ENCODE measurements around the gene ADM5. TPM values are rescaled to one million over a fixed set of nuclear protein-coding genes. Genes with fewer than 3 reads are reported as not detected.

Gene ADM5
- total RNA-seq, 1 donor: 0.63 TPM

DNA sequence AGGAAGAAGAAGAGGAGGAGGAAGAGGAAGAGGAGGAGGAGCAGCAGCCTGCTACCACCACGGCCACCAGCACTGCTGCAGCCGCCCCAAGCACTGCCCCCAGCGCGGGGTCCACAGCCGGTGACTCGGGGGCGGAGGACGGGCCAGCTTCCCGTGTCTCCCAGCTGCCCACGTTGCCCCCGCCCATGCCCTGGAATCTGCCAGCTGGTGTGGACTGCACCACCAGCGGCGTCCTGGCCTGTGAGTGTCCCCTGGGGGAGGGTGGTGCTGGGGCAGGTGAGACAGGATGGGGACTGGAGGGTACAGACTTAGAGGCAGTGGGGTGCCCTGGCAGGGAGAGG lies 36.0 kb upstream of the ADM5 start:
- TF ChIP-seq, protein P1, sequence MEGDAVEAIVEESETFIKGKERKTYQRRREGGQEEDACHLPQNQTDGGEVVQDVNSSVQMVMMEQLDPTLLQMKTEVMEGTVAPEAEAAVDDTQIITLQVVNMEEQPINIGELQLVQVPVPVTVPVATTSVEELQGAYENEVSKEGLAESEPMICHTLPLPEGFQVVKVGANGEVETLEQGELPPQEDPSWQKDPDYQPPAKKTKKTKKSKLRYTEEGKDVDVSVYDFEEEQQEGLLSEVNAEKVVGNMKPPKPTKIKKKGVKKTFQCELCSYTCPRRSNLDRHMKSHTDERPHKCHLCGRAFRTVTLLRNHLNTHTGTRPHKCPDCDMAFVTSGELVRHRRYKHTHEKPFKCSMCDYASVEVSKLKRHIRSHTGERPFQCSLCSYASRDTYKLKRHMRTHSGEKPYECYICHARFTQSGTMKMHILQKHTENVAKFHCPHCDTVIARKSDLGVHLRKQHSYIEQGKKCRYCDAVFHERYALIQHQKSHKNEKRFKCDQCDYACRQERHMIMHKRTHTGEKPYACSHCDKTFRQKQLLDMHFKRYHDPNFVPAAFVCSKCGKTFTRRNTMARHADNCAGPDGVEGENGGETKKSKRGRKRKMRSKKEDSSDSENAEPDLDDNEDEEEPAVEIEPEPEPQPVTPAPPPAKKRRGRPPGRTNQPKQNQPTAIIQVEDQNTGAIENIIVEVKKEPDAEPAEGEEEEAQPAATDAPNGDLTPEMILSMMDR (IDR thresholded peaks at IDR 0.05; ENCODE audit: insufficient read depth, low read length): no peak
- no peak for DNase-seq (ENCODE audit: low read depth)
- H3K4me3 ChIP-seq (ENCODE audit: low read depth, low read length): no peak overlapping the region

DNA sequence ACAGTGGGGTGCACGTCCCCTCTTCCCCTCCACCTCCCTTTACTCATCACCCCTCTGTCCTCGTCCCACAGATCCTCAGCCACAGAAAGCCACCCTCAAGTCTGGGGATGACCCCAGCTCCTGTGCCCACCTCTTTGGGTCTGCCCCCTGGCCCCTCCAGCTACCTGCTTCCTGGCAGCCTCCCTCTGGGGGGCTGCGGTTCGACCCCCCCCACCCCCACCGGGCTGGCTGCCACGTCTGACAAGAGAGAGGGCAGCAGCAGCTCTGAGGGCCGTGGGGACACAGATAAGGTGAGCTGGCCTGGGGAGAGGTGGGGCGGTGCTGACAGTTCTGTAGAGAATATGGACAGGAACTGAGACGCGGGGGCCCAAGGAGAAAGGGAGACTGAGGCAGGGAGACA lies 34.8 kb upstream of the ADM5 start:
- TF ChIP-seq, protein P1 (IDR thresholded peaks at IDR 0.05; ENCODE audit: insufficient read depth, low read length): no peak
- DNase-seq (ENCODE audit: low read depth): no peak
- H3K4me3 ChIP-seq (ENCODE audit: low read depth, low read length): no peak overlapping the region

DNA sequence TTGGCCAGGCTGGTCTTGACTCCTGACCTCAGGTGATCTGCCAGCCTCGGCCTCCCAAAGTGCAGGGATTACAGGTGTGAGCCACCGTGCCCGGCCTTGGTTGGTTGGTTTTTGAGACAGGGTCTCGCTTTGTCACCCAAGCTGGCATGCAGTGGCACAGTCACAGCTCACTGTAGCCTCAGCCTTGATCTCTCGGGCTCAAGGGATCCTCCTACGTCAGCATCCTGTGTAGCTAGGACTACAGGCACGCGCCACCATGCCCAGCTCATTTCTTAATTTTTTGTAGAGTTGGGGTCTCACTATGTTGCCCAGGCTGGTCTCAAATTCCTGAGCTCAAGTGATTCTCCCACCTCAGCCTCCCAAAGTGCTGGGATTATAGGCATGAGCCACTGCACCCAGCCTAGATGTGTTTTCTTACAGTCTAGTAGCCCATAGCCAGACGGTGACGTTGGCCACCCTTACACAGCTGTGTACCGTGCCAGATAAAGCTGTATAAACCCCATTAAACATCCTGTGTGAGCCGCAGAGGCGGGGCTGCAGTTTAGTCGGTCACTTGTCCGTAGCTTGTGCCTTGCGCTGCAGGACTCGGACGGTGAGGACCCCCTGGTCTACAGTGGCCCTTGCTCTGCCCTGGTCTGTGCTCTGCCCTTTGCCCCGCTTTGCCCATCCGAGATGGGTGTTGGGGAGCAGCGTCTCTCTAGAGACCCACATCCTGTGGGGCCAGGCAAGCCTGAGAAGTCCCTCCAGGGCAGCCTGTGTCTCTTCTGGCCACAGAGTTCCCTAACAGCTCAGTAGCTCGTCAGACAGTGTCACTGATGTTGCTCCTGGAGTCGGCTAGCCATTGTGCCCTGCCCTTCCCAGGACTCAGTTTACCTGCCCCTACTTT lies 33.6 kb upstream of the ADM5 start:
- no peak for DNase-seq (ENCODE audit: low read depth)
- H3K4me3 ChIP-seq (ENCODE audit: low read depth, low read length): no peak overlapping the region
- TF ChIP-seq, protein P1 (IDR thresholded peaks at IDR 0.05; ENCODE audit: insufficient read depth, low read length): no peak

DNA sequence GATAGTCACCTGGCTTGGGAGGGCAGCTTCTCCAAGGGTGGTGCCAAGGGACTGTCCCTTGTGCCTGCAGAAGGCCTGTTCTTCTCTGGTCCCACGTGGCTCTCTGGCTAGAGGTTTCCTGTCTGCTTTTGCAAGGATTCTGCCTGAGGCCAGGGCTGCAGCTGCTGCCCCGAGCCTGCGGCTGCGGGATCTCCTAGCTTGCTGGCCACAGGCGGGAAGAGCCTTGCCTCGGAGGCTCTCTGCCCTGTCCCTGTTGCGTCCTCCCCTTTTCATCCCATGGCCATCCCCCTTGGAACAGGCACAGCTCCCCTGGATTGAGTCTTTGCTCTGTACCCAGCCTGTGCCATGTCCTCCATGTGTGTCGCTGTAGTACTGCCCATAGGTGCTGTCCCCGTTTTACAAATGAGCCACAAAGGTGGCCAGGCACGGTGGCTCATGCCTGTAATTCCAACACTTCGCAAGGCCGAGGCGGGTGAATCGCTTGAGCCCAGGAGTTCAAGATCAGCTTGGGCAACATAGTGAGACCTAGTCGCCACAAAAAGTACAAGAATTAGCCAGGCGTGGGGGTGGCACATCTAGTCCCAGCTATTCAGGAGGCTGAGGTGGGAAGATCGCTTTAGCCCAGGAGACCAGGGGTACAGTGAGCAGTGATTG lies 32.8 kb upstream of the ADM5 start:
- H3K4me3 ChIP-seq (ENCODE audit: low read depth, low read length): no peak overlapping the region
- TF ChIP-seq, protein P1 (IDR thresholded peaks at IDR 0.05; ENCODE audit: insufficient read depth, low read length): no peak
- no peak for DNase-seq (ENCODE audit: low read depth)

DNA sequence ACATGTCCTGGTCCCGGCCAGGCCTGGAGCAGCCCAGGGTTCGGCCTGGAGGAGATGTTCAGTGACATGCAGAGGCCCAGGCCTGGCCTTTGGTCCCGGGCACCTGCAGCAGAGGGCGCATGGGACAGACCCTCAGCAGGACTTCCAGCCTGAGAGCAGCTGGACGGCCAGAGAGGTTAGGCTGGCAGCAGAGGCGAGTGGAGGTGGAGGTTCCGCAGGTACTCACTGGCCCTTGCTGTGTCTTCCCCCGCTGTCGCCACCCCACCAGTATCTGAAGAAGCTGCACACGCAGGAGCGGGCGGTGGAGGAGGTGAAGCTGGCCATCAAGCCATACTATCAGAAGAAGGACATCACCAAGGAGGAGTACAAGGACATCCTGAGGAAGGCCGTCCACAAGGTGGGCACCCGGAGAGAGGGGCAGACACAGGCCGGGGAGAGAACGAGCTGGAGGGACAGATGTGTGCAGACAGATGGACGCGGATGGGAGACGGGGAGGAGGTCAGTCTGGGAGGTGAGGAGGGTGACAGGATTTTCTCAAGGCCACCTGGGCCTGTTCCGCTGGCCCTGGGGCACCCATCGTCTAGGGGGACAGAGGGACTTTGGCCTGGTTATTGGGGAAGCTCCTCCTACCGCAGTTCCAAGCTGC lies 31.8 kb upstream of the ADM5 start:
- DNase-seq (ENCODE audit: low read depth): no peak
- TF ChIP-seq, protein P1 (IDR thresholded peaks at IDR 0.05; ENCODE audit: insufficient read depth, low read length): no peak
- no peak overlapping the region for H3K4me3 ChIP-seq (ENCODE audit: low read depth, low read length)

DNA sequence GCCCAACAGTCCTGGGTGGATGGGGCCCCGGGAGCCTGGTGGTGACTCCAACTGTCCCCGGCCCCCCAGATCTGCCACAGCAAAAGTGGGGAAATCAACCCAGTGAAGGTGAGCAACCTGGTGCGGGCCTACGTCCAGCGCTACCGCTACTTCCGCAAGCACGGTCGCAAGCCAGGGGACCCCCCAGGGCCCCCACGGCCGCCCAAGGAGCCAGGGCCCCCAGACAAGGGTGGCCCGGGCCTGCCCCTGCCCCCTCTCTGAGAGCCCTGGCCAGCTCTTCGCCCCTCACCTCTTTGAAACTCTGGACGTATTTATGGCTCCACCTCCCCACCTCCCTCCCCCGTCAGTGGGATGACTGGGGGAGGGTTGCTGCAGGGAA lies 31.3 kb upstream of the ADM5 start:
- DNase-seq (ENCODE audit: low read depth): no peak
- TF ChIP-seq, protein P1 (IDR thresholded peaks at IDR 0.05; ENCODE audit: insufficient read depth, low read length): no peak
- no peak overlapping the region for H3K4me3 ChIP-seq (ENCODE audit: low read depth, low read length)

All from fibroblast of the aortic adventitia (primary cell).